Measurements from ENCODE around the gene HECTD1. TPM values are rescaled to one million over a fixed set of nuclear protein-coding genes. Genes with fewer than 3 reads are reported as not detected.

The HECTD1 gene
- total and polyA plus RNA-seq, 10 of the 15 experiments (the other 5 are each of a cell fraction or from before 2014, with no cell fraction given) = 27.3 to 116 (median 57.7) TPM

DNA sequence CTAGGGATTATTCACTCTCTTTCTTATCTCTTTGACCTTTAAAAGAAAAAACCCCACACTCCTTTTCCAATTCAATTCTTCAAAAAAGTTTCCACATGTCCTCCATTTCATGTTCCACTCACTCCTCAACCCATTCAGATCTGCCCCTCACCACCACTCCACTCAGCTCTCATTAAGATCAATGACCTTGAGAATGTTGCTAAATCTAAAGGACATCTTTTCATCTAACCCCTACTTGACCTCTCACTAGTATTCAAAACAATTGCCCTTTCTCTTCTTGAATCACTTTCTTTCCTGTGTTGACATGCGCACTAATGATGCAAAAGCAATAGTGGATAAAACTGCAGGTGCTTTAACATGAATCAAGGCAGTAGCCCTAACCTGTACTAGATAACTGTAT lies 9.9 kb downstream of the HECTD1 start (continued):
- TF ChIP-seq, protein P1, sequence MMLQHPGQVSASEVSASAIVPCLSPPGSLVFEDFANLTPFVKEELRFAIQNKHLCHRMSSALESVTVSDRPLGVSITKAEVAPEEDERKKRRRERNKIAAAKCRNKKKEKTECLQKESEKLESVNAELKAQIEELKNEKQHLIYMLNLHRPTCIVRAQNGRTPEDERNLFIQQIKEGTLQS (IDR thresholded peaks at IDR 0.05; ENCODE audit: borderline replicate concordance, extremely low read depth, low read depth, low read length) = no peak

DNA sequence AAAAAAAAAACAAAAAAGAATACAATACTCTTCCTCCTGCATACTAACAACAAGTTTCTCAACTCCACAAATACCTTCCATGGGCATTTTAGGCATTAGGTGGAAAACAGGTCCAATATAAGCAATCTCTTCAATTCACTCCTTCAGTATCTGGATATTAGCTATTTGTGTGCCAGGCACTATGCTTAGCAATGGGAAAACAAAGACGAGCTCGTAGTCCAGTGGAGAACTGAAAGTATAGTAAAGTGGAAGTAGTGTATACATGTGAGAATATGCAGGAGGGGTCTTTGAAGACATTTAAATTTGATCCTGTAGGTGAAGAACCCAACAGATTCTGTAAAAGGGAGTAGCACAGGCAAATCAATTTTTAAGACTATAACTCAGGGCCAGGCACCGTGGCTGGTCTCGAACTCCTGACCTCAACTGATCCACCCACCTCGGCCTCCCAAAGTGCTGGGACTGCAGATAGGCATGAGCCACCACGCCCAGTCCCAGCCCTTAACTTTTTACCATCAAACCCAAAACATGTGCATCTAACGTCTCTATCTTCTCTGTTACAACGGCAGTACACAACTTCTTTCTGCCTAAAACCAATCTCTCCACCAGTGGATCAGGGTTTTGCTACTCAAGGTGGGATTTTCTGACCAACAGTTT lies 10.6 kb downstream of the HECTD1 start:
- no peak for FAIRE-seq
- TF ChIP-seq POLR2A (IDR thresholded peaks at IDR 0.05; ENCODE audit: low read depth, low read length) (no peak), GABPA (IDR thresholded peaks at IDR 0.05; ENCODE audit: low read depth) (no peak), ZZZ3 (IDR thresholded peaks at IDR 0.05; ENCODE audit: control insufficient read depth, insufficient read length, low read depth) (no peak), FOXM1 (IDR thresholded peaks at IDR 0.05; ENCODE audit: low read depth, low read length) (no peak), CREM (IDR thresholded peaks at IDR 0.05; ENCODE audit: low read depth) (no peak), HDGF (IDR thresholded peaks at IDR 0.05) (no peak), RCOR1 (conservative IDR thresholded peaks at IDR 0.05; ENCODE audit: low read depth, low read length) (no peak), ZNF274 (IDR thresholded peaks at IDR 0.05; ENCODE audit: insufficient read depth, insufficient read length) (no peak), ZNF217 (IDR thresholded peaks at IDR 0.05) (no peak), HDAC6 (IDR thresholded peaks at IDR 0.05; ENCODE audit: unreplicated experiment) (no peak), TBL1XR1 (IDR thresholded peaks at IDR 0.05; ENCODE audit: low read depth, low read length) (no peak), MTA3 (IDR thresholded peaks at IDR 0.05; ENCODE audit: borderline replicate concordance, low read length) (no peak), TCF7 (IDR thresholded peaks at IDR 0.05; ENCODE audit: borderline replicate concordance) (no peak)
- TF ChIP-seq, protein P2, sequence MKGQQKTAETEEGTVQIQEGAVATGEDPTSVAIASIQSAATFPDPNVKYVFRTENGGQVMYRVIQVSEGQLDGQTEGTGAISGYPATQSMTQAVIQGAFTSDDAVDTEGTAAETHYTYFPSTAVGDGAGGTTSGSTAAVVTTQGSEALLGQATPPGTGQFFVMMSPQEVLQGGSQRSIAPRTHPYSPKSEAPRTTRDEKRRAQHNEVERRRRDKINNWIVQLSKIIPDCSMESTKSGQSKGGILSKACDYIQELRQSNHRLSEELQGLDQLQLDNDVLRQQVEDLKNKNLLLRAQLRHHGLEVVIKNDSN (IDR thresholded peaks at IDR 0.05; ENCODE audit: borderline replicate concordance, extremely low read length, insufficient read depth, low read depth, low read length) = no peak
- Histone ChIP-seq H3K4me2 (ENCODE audit: control insufficient read depth, insufficient read depth) (no peak overlapping the region), H3K36me3 (ENCODE audit: control insufficient read depth in 2 of 2, insufficient read depth in 2 of 2, low read length in 1 of 2) (peaks cover 0 to 13% of the 10 kb centered on the region in 2 experiments; a peak in 1 of 4 replicates), H3K27ac (ENCODE audit: control insufficient read depth, insufficient read depth) (no peak overlapping the region), H2AFZ (ENCODE audit: control insufficient read depth, low read depth, low read length) (no peak overlapping the region), H4K20me1 (ENCODE audit: control insufficient read depth, insufficient read depth) (no peaks in the 10 kb centered on the region; the same call in 1 of the 2 replicates), H3K79me2 (ENCODE audit: control insufficient read depth, insufficient read depth, low read length) (peaks cover 44% of the 10 kb centered on the region), H3K9ac (ENCODE audit: control insufficient read depth, insufficient read depth, low read length) (no peak overlapping the region), H3K27me3 (replicated peaks in 1 of 2; ENCODE audit: control insufficient read depth in 2 of 2, insufficient read depth in 2 of 2, low read length in 1 of 2) (no peaks in the 10 kb centered on the region), H3K4me3 (no peak overlapping the region), H3K4me1 (ENCODE audit: control insufficient read depth, insufficient read depth, low read length) (peaks cover 6% of the 10 kb centered on the region; the same call in 1 of the 2 replicates), H3K9me3 (replicated peaks; ENCODE audit: control insufficient read depth, insufficient read depth, low read length) (no peaks in the 10 kb centered on the region)
- no TSS peak for BruUV-seq (replicated peaks)
- in situ Hi-C loops (cut with MboI) (no loop called here), intact Hi-C loops (cut with micrococcal nuclease; ENCODE audit: unreplicated experiment) (no loop called here)
- ChIA-PET SMC1A (ENCODE audit: uncharacterized antibody, unreplicated experiment) (interaction anchor here (0.7 to 1.4 kb wide), 3 partner anchors 9 to 539 kb away, joined by 3 to 4 read pairs (median 4); no protein-coding TSS in a partner anchor), POLR2A (interaction anchor here (1.4 kb wide), 1 partner anchor 11 kb away, joined by 3 read pairs; no protein-coding TSS in a partner anchor), RAD21 (ENCODE audit: unreplicated experiment) (interaction anchor here (2.0 kb wide), 1 partner anchor 11 kb away, joined by 7 read pairs; the partner anchor contains the start of gene HECTD1), CTCF (interaction anchor here (0.7 to 0.9 kb wide), 2 partner anchors 9 to 62 kb away, joined by 4 read pairs; no protein-coding TSS in a partner anchor)
- WGBS (ENCODE audit: insufficient coverage, insufficient replicate concordance, low lambda C conversion rate, missing lambda C conversion rate) = 75% methylated on average over 8 of the region's 8 CpGs
- peak; percentile 12; the same call in 1 of the 3 replicates for ATAC-seq
- no peak for DNase-seq (ENCODE audit: low read depth, low spot score)
